Neuron (in vitro differentiated cells): Measurements from ENCODE around the gene INF2.

Experiments used
- H2AFZ ChIP-seq: one replicate; pipeline ENCODE4 v1.6.1; 2013; ENCODE audit warnings: low read depth, mild to moderate bottlenecking, inconsistent platforms, low read length, moderate library complexity
- H3K27me3 ChIP-seq: one replicate; pipeline ENCODE4 v1.6.1; 2013; ENCODE audit warnings: low read length; ENCODE audit not compliant: insufficient read depth
- H3K36me3 ChIP-seq: one replicate; pipeline ENCODE4 v1.6.1; 2013; ENCODE audit warnings: low read length; ENCODE audit not compliant: insufficient read depth
- H3K4me1 ChIP-seq: one replicate; pipeline ENCODE4 v1.6.1; 2013; ENCODE audit warnings: low read length; ENCODE audit not compliant: insufficient read depth
- H3K4me3 ChIP-seq: 2 replicates; pipeline ENCODE4 v1.5.1; 2013; ENCODE audit warnings: mild to moderate bottlenecking, low read length, moderate library complexity
- H3K9me3 ChIP-seq: one replicate; pipeline ENCODE4 v1.6.1; 2013; ENCODE audit warnings: low read length

Gene INF2

DNA sequence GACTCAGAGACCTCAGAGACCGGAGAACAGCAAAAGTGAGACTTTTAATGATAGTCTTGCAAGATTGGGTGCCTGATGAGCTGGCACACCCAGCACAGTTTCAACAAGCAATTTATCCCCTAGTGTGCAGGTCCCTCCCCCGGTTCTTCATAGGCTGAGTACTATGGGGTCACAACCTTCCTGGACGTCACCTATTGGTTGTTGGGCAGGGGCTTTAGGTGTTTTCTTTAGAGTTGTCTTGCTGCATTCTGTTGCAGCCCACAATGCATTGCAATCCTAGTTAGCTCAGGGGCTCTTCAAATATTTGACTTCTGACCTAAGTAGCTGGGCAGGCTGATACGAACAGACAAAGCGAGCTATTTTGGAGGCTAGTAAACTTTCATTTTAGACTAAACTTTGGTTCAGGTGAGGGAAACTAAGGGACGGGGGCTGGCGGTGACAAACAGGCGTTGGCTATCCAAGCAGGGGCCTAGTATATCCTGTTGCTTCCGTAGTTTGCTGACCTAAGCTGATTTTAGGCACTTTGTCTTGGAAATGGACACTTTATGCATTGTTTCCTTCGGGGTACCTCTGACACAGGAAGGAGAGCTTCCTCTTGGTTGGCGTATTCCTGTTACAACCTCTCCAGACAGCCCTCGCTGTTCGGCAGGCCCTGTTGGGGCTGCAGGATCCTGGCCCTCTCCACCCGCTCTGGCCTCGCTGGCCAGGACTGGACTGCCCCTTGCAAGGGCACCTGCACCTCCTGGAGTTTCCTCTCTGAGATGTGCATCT lies 77.6 kb downstream of the INF2 start:
- Histone ChIP-seq H3K27me3 (no peaks in the 10 kb centered on the region), H2AFZ (no peak overlapping the region), H3K36me3 (peaks cover 22% of the 10 kb centered on the region), H3K4me1 (peaks cover 11% of the 10 kb centered on the region), H3K4me3 (no peak overlapping the region), H3K9me3 (peaks cover 13% of the 10 kb centered on the region)

DNA sequence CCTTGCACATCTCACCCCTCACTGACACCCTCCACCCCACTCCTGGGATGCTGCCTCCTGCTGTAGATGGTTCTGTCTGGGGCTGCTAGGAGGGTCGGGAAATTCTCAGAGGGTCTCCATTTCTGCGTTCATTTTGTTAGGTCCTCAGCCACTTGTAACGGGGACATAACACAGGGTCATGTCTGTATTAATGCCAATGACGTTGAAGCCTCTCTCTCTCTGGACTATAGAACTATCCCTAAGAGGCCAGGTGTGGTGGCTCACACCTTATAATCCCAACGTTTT lies 78.2 kb downstream of the INF2 start:
- H2AFZ ChIP-seq: no peak overlapping the region
- H3K4me1 ChIP-seq: peaks cover 11% of the 10 kb centered on the region
- peaks cover 25% of the 10 kb centered on the region for H3K36me3 ChIP-seq
- H3K27me3 ChIP-seq: no peaks in the 10 kb centered on the region
- no peak overlapping the region for H3K4me3 ChIP-seq
- H3K9me3 ChIP-seq: peaks cover 16% of the 10 kb centered on the region

DNA sequence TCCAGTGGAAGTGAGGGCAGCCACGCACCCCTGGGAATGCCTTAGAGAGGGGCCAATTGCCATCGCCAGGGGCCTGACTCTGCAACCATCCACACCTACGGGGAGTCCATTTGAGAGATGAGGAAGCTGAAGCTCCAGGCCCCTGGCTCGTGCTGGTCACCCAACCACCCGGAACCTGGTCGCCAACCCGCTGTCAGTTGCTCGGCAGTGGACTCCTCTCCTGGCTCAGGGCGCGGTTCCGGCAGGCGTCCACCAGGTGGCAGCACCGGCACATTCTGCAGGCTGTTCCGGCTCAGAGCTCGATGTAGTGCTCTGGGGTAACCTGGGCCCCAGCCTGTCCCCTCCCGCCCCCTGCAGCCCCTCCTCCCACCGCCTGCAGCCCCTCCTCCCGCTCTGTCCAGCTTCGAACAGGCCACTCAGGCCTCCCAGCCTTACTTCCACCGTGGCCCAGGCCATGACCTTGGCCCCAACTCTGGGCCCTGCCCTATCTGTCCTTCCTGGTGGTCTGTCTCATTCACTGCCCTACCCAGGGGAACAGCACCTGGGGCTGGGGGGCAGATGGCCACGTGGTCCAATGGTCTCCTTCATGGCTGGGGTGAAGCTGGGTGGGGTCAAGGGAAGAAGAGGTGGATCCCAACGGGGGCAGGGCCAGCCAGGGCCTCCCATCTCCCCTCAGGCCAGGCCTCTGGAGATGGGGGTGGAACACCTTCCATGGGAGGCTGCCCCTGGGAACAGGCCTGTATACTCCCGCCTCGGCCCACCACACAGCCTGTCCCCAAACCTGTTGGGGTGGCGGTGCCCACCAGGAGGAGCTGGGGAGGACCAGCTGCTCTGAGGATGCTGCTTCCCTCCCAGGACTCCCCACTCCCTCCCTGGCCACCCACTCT lies 79.3 kb downstream of the INF2 start:
- H3K27me3 ChIP-seq: no peaks in the 10 kb centered on the region
- H3K4me1 ChIP-seq: peaks cover 11% of the 10 kb centered on the region
- peaks cover 31% of the 10 kb centered on the region for H3K36me3 ChIP-seq
- no peak overlapping the region for H3K4me3 ChIP-seq
- no peak overlapping the region for H2AFZ ChIP-seq
- peaks cover 16% of the 10 kb centered on the region for H3K9me3 ChIP-seq

DNA sequence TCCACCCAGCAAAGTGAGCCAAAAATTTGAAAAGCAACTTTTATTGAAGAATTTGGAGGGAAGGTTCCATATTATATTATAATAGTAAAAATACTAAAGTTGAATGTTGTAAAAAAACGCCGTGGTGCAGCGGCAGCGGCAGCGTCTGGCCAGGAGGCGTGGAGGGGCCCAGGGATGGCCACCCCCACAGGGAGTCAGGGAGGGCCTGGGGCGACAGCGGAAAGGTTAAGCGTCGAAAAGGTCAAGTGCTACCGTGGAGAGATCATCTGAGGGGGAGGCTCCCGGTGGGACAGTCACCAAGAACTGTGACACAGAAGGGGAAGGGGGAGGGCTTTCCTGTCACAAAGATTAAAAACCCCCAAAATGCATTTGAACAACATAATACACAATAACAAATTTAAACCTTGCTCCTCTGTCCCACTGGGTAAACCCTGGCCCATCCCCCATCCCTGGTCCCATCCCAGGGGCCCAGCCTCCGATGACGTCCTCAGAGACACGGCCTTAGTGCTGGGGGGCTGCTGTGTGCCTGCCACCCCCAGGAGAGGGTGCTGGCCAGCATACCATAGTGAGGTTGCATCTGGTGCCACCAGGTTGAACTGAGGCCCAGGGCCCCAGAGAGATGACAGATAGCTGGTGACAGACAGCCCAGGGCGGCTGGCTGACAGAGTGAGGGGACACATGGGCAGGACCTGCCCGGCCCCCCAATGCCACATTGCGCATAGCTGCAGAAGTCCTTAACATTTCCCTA lies 80.1 kb downstream of the INF2 start:
- Histone ChIP-seq H3K4me1 (peaks cover 11% of the 10 kb centered on the region), H3K4me3 (no peak overlapping the region), H3K27me3 (no peaks in the 10 kb centered on the region), H3K9me3 (peaks cover 16% of the 10 kb centered on the region), H3K36me3 (peaks cover 36% of the 10 kb centered on the region), H2AFZ (no peak overlapping the region)

DNA sequence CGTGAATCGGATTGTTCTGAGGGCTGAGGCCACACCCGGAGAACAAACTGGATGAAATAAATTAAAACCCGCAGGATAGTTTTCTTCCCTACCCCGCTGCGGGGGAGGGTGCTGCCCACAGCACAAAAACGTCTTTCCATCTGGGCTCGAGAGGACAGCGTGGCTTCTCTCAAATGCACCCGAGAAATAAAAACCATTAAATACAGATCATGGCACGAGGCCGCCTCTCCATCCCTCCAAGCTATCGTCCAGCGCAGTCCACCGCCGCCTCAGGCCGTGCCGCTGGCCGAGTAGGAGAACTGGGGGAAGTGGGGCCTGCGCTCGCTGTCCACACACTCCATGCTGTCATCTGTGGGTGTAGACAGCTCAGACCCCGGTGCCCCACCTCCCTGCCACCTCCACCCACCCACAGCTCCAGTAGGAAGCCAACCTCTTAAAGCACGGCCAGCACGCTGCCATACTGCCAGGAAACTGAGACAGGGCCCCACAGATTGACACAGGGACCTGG lies 80.7 kb downstream of the INF2 start:
- H3K9me3 ChIP-seq: peaks cover 16% of the 10 kb centered on the region

DNA sequence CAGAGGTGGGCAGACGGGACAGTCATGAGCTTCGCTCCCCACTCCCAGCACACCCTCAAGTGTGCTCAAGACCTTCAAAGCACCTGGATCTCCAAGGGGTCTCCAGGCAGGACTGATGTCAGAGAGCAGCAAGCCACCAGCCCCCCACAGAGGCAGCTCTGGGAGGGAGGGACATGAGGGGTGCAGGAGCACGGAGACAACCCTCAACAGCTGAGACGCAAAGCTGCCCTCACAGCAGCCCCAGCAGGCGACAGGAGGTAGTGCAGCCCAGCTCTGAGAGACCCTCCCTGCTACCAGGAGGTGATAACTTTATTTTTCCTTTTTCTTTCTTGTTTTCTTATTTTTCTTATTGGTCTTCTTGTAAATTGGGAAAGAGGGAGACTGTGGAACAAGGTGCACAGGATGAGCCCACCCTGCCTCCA lies 81.4 kb downstream of the INF2 start:
- H3K4me1 ChIP-seq: peaks cover 11% of the 10 kb centered on the region
- H3K36me3 ChIP-seq: peaks cover 47% of the 10 kb centered on the region

More for the DNA sequence above, 80.7 kb downstream of the INF2 start:
- Histone ChIP-seq H3K27me3 (no peaks in the 10 kb centered on the region), H3K36me3 (peaks cover 40% of the 10 kb centered on the region), H3K4me3 (no peak overlapping the region), H2AFZ (no peak overlapping the region), H3K4me1 (peaks cover 11% of the 10 kb centered on the region)

DNA sequence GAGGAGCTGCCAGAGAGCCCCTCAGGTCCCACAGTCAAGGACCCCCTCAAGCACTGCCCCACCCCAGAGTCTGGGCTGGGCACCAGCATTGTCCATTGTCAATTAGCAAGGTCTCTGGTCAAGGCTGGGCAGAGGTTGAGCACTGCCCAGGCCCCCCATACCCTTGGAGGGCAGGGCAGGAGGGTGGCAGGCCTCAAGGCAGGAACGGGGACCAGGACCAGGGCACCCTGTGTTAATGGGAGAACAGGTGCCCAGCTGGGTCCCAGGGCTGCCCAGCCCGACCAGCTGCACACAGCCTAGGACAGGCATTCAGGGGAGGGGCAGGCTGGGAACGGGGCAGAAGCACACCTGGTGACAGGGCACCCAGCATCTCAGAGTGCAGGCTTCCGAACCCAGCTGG lies 82.0 kb downstream of the INF2 start:
- no peaks in the 10 kb centered on the region for H3K27me3 ChIP-seq
- H3K36me3 ChIP-seq: peaks cover 48% of the 10 kb centered on the region

More for the DNA sequence above, 81.4 kb downstream of the INF2 start:
- no peak overlapping the region for H2AFZ ChIP-seq
- H3K27me3 ChIP-seq: no peaks in the 10 kb centered on the region
- H3K4me3 ChIP-seq: no peak overlapping the region
- peaks cover 16% of the 10 kb centered on the region for H3K9me3 ChIP-seq

More for the DNA sequence above, 82.0 kb downstream of the INF2 start:
- Histone ChIP-seq H2AFZ (no peak overlapping the region), H3K9me3 (peaks cover 16% of the 10 kb centered on the region), H3K4me1 (peaks cover 11% of the 10 kb centered on the region), H3K4me3 (no peak overlapping the region)
